Uterus (tissue), 4 donors: ENCODE data around the gene ZC3H18. TPM values are rescaled to one million over a fixed set of nuclear protein-coding genes. Genes with fewer than 3 reads are reported as not detected.
"Not testable (repeated sequence)": the region's sequence is repeated elsewhere in the genome, so short reads cannot be mapped to it uniquely, and the experiment has no call there.

Source experiments
- DNase-seq, 2 donors: peaks; one replicate each; pipeline ENCODE4 v3.0.0-alpha.2; 2019 to 2020
- H3K27ac ChIP-seq, 2 donors: fragments of 200-600 bp; sonication (generic); 1 replicate in 1 of 2; 2 replicates in 1 of 2; pipeline ENCODE4 v1.5.1; 2016 to 2018
- H3K27me3 ChIP-seq, 2 donors: fragments of 200-600 bp; sonication (generic); one replicate each; pipeline ENCODE4 v1.5.1; 2018 to 2019; ENCODE audit warnings: control low read depth in 1 of 2
- H3K36me3 ChIP-seq, 2 donors: fragments of 200-600 bp; sonication (generic); one replicate each; pipeline ENCODE4 v1.5.1; 2019; ENCODE audit warnings: control low read depth in 1 of 2
- H3K4me1 ChIP-seq, 2 donors: fragments of 200-600 bp; sonication (generic); one replicate each; pipeline ENCODE4 v1.5.1; 2018 to 2019; ENCODE audit warnings: control low read depth in 1 of 2
- H3K4me3 ChIP-seq, 2 donors: fragments of 200-600 bp; sonication (generic); 1 replicate in 1 of 2; 2 replicates in 1 of 2; pipeline ENCODE4 v1.5.1; 2018 to 2019; ENCODE audit warnings: mild to moderate bottlenecking in 1 of 2
- H3K9me3 ChIP-seq, 2 donors: fragments of 200-600 bp; sonication (generic); one replicate each; pipeline ENCODE4 v1.5.1; 2019; ENCODE audit warnings: control low read depth in 1 of 2
- CTCF ChIP-seq, 4 experiments: fragments of 200-600 bp in 2 of 4; fragments of 450-650 bp in 2 of 4; sonication (generic) in 2 of 4; IDR thresholded peaks; one replicate each; pipeline ENCODE4 v1.5.1; 2016 to 2019; ENCODE audit warnings: antibody characterized with exemption in 4 of 4, mild to moderate bottlenecking in 2 of 4, moderate library complexity in 1 of 4
- POLR2A ChIP-seq, 2 donors: fragments of 450-650 bp; IDR thresholded peaks; one replicate each; pipeline ENCODE4 v1.6.1; 2016; ENCODE audit warnings: antibody characterized with exemption in 2 of 2, mild to moderate bottlenecking in 1 of 2, moderate library complexity in 1 of 2
- intact Hi-C: fragments of 100-400 bp; cut with DNase I; formaldehyde crosslinking; loops from one replicate; pipeline ENCODE4 v1.15.1; 2023; ENCODE audit warnings: low total_unique reads
- total RNA-seq, 4 donors: library from RNA; depleted of rRNA in 3 of 4; stranded (reverse); fragments of >200 nt in 3 of 4; gene quantifications; one replicate each; pipeline versions ENCODE4 v1.1.0 to v1.2.4, GENCODE V29; 2014 to 2023
- donor health status: DM: yes; HTN: yes; CAD: no.

The ZC3H18 gene
- total RNA-seq, 4 donors from 2014 or later, result 0.88 to 58.8 (median 9.5) TPM

- H3K4me3 ChIP-seq, result no peak overlapping the region
- TF ChIP-seq CTCF (IDR thresholded peaks at IDR 0.05) (no peak), POLR2A (IDR thresholded peaks at IDR 0.05) (no peak)
- no peaks in the 10 kb centered on the region for H3K36me3 ChIP-seq
- no peaks in the 10 kb centered on the region for H3K4me1 ChIP-seq
- no peaks in the 10 kb centered on the region for H3K27me3 ChIP-seq
- no peak for DNase-seq
- no peak overlapping the region for H3K27ac ChIP-seq
- intact Hi-C loops, result no loop called here
- H3K9me3 ChIP-seq, result no peaks in the 10 kb centered on the region
These were observed 97.3 kb downstream of the ZC3H18 start for GRCh38 chr16:88667461-88667860.

- H3K36me3 ChIP-seq, DNase-seq, H3K27ac ChIP-seq, intact Hi-C loops, H3K4me3 ChIP-seq, H3K4me1 ChIP-seq, H3K9me3 ChIP-seq, H3K27me3 ChIP-seq: not testable (repeated sequence)
These were observed 99.3 kb downstream of the ZC3H18 start for GRCh38 chr16:88669493-88669892.

GRCh38 chr16:88669980-88670379 lies 99.8 kb downstream of the ZC3H18 start:
- intact Hi-C loops, result no loop called here
- Histone ChIP-seq H3K4me1 (no peaks in the 10 kb centered on the region), H3K9me3 (no peaks in the 10 kb centered on the region), H3K27ac (no peak overlapping the region), H3K36me3 (no peaks in the 10 kb centered on the region), H3K4me3 (no peak overlapping the region), H3K27me3 (no peaks in the 10 kb centered on the region)
- no peak for DNase-seq
- no peak for TF ChIP-seq POLR2A (IDR thresholded peaks at IDR 0.05)
- TF ChIP-seq CTCF (IDR thresholded peaks at IDR 0.05), result no peak

GRCh38 chr16:88671806-88672205 lies 101.6 kb downstream of the ZC3H18 start:
- H3K27me3 ChIP-seq, result no peaks in the 10 kb centered on the region
- TF ChIP-seq POLR2A (IDR thresholded peaks at IDR 0.05) (no peak), CTCF (IDR thresholded peaks at IDR 0.05) (no peak)
- no peaks in the 10 kb centered on the region for H3K9me3 ChIP-seq
- no peak overlapping the region for H3K4me3 ChIP-seq
- H3K4me1 ChIP-seq, result no peaks in the 10 kb centered on the region
- DNase-seq, result no peak
- no peaks in the 10 kb centered on the region for H3K36me3 ChIP-seq
- no peak overlapping the region for H3K27ac ChIP-seq
- intact Hi-C loops, result no loop called here

GRCh38 chr16:88672776-88673175 lies 102.6 kb downstream of the ZC3H18 start:
- Histone ChIP-seq H3K9me3 (no peaks in the 10 kb centered on the region), H3K27me3 (no peaks in the 10 kb centered on the region), H3K4me3 (no peak overlapping the region), H3K27ac (no peak overlapping the region), H3K4me1 (no peaks in the 10 kb centered on the region), H3K36me3 (no peaks in the 10 kb centered on the region)
- DNase-seq, result no peak
- intact Hi-C loops, result no loop called here
- no peak for TF ChIP-seq CTCF (IDR thresholded peaks at IDR 0.05)
- TF ChIP-seq POLR2A (IDR thresholded peaks at IDR 0.05), result no peak

DNA sequence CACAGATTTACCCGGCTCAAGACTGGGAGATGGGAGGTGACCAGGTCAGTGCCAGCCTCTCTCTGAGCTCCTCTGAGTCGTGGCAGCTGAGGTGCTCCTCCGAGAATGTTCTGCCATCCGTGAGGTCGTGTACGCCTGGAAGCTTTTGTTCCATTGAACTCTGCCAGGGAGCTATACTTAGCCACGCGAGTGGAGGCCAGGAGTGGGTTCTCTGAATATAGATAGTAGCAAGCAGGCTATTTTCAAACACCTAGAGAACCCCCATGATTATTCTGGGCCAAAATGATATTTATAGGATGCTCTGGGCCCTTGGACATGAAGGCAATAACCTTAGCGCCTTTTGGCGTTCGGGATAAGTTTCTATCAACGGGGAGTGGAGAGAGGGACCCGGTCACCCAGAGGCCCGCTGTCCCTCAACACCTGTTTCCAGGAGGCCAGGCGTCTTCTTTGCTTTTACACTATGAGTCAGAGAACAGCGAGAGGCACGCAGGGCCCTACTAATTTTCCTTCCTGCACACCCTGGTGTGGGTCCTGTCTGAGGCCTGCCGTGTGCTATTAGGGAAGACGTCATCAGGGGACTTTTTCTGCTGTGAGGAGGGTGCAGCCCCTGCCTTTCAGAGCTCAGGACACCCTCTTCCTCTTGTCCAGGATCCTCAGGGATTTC lies 103.6 kb downstream of the ZC3H18 start:
- H3K27me3 ChIP-seq, result no peaks in the 10 kb centered on the region
- intact Hi-C loops, result no loop called here
- no peak overlapping the region for H3K27ac ChIP-seq
- DNase-seq, result no peak
- no peaks in the 10 kb centered on the region for H3K4me1 ChIP-seq
- TF ChIP-seq CTCF (IDR thresholded peaks at IDR 0.05) (no peak), POLR2A (IDR thresholded peaks at IDR 0.05) (no peak)
- H3K4me3 ChIP-seq, result no peak overlapping the region
- no peaks in the 10 kb centered on the region for H3K9me3 ChIP-seq
- no peaks in the 10 kb centered on the region for H3K36me3 ChIP-seq
